NCI-H526 (cell line): ENCODE data around the gene ORAI2.

Experiments
- DNase-seq, 2 experiments: peaks; one replicate each; lab custom pipeline; 2025; lab: John Stamatoyannopoulos, UW

The ORAI2 gene

DNA sequence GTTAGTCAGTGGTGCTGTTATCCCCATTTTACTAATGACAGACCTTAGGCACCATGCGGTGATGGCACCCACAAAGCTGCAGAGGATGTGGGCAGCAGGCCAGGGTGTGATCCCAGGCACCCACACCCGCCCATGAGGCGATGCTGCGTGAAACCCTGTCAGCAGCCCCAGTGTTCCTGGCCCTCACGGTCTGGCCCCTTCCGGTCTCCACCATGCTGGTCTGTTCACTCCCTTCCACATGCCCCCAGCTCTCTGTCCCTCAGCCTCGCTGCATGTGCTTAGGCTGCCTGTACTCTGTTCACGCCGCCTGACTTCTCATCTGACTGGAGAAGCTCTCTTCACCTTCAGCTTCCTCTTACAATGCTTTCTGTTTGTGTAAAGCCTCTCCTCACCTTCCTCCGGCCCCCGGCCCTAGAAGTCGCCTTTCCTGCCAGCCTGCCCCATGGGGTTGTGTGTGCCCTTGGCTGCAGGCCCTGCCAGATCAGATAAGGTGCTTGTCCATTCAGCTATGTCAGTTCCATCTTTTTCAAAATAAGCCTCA lies 17.6 kb upstream of the ORAI2 start:
- no peak for DNase-seq

DNA sequence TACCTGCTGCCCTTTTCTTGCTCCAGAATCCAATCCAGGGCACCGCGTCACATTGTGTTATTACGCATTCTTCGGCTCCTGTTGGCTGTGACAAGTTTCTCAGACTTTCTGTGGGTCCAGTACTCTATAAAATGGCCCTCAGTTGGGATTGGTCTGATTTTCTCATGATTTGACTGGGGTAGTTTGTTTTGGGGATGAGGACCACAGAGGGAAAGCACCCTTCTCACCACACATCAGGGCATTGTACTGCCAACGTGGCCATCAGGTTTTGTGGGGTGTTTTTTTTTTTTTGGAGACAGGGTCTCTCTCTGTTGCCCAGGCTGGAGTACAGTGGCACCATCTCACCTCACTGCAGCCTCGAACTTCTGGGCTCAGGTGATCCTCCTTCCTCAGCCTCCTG lies 17.0 kb upstream of the ORAI2 start:
- no peak for DNase-seq

GRCh38 chr7:102417105-102417504 lies 16.3 kb upstream of the ORAI2 start:
- no peak for DNase-seq

DNA sequence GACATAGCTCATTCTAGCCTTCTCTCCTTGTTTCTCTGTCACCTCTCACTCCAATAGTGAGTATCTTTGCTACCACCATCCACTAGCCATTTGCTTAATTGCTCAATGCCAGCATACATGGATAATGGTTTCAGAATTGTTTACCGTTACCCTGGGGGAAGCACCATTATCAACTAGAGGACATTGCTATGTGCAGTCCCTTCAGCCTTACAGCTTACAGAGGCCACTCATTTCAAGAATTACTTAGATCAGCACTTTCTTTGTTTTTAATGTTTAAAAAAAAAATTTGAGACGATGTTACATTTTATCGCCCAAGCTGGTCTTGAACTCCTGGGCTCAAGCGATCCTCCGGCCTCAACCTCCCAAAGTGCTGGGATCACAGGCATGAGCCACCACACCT lies 14.8 kb upstream of the ORAI2 start:
- no peak for DNase-seq

DNA sequence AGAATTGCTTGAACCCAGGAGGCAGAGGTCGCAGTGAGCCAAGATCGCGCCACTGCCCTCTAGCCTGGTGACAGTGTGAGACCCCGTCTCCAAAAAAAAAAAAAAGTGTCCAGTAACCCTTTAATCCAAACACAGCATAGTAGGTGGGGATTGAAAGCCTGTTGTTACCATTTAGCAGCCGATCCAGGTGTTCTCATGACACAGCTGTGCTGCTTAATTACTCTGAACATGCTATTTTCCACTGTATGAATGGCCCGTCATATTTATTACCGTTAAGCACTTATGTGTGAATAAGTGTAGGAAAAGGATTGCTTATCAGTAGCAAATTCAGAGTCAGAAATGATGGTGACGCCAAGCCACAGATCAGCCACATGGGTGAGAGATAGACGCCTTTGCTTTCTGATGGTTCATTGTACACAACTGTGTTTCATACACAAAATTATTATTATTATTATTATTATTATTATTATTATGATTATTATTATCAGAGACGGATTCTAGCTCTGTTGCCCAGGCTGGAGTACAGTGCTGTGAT lies 11.6 kb upstream of the ORAI2 start:
- DNase-seq: no peak

DNA sequence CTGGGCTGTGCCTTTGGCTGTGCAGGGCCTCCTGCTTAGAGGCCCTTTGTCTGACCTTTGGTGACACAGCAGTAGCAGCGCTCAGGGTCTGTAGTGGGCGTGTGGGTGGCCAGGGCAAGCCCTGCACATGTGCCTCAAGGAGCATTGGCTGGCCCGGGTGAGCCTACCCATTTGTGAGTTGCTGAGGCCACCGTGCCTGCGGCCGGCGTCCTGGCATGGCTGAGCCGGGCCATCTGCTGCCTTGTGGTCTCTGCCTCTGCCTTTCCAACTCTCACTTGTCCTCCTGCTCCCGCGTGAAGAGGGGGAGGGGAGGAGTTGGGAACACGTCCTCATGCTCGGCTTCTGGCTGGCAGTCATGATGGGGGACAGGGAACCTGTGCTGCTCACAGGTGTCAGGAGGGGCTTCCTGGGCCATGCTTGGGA lies 9.2 kb upstream of the ORAI2 start:
- no peak for DNase-seq

DNA sequence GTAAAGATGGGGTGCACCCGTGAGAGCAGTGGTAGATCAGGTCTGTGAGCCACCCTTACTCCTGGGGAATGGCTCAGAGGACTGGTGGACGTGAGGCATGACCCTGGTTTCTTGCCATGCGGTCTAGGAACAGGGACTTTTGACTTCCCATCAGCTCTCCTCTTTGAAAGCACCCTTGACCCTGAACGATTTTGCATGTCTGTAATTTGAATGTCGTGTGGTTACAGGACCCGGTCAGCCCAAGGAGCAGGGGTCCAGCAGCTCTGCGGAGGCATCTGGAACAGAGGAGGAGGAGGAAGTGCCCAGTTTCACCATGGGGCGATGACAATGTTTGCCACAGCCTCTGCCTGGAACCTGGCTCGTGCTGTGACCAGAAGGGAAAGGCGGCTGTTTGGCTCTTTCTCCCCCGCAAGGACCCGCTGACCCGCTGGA lies 8.6 kb upstream of the ORAI2 start:
- no peak for DNase-seq

DNA sequence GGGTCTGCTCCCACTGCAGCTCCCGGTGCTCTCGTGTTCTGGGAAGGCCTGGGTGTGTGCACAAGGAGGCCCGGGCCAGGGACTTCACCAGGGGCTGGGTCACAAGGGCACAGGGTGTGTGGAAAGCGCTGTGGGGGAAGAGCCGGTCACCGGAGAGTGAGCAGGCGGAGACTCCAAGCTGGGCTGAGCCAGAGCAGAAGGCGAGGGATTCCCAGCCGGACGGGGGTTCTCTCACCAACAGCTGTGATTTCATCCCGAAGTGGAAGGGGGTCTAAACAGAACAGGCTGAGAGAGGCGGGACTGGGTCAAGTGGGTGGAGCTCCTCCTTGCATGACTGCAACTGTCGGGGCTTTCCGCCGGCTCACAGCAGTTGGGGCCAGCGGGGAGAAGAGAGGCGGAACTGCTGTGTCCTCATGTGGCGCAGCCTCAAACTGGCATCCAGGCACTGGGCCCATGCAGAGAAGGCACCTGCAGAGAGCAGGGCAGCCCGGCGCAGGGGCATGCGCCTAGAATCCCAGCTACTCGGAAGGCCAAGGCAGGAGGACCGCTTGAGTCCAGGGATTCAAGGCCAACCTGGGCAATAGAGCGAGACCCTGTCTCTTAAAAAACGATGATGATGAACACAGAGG lies 7.6 kb upstream of the ORAI2 start:
- no peak for DNase-seq

DNA sequence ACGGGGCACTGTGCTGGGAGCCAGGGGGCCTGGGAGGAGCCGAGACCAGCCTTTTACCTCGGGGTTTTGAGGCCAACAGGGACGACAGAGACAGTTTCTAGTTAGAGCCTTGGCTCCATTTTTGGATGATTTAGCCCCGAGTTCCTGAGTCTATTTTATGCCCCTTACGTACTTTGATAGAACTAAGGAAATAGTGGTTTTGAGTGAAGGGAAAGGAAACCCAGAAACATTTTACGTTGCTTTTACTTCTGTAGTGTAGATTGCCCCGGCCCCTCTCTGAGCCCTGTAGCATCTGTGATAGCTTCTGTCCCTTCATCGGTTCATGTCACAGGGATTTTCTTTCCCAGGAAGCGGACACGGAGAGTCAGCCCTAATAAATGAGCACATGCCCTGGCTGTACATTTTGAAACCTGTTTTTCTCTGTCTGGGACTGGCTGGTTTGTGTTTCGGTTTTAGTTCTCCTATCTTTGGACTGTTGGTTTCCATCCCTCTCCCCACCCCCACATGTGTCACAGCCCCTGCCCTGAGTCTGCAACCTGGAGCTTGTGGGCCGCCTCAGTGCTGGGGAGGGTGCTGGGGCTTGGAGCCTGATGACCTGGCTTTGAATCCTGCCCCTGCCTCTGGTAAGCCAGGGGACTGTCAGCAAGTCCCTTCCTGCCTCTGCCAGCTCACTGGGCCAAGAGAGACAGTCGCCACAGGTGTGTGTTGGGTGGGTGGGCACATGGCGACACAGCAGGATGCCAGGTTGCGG lies 6.9 kb upstream of the ORAI2 start:
- DNase-seq: no peak

GRCh38 chr7:102427019-102427405 lies 6.4 kb upstream of the ORAI2 start:
- no peak for DNase-seq

DNA sequence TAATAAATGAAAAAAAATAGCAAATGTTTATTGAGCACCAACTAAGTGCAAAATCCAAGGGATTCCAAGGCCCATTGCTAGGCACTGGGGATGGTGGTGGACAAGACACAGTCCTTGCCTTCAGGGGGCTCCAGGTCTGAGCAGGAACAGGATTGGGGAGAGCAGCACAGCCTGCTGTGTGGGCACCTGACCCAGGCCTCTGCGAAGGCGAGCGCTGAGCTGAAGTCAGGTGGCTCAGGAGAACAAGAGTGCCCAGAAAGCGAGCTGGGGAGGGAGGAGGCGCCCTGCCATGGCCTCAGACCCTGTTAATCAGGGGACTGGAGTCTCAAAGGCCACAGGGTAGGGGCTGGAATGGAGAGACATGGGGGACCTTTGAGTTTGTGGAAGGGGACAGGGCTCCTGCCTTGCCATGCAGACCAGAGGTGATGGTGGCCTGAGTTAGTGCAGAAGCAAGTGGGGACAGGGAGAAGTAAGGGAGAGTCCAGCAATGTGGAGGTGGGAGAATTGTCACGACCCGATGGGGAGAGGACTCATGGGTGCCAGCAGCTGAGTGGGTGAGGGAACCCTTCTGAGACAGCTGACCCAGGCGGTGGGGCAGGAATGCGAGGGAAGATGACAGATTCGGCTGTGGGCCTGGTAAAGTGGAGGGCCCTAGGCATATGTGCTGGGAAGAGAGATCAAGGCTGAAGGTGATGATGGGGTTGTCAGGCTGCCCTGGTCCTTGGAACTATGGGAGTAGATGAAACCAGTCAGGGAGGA lies 4.1 kb upstream of the ORAI2 start:
- DNase-seq: no peak

DNA sequence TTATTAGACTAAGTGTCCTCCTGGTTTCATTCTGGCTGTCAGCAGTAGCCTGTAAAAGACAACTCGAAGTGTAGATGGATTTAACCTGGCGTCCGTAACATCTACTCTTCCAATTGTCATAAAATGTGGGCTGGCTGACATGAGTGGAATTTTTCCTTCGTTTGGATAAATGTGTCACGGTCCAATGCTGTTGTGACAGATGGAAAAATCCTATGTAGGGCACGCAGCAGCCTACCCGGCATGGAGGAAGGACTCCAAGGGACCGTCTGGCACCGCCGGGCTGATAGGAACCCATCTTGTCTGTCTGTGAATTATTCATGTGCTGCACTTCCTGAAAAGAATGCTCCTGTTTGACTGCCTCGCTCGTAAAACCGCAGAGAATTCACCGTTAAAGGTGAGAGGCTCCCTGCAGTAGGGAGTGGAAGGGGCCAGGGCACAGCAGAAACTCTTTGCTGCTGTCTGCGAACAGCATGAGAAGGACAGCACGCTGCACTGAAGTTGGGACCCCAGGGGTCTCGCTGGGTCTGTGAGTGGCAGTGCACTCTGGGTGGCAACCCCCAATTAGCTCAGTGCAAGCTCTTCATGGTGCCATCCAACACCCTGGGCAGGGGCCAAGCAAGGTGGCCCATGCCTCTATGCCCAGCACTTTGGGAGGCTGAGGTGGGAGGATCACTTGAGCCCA lies 1.6 kb upstream of the ORAI2 start:
- peak; percentile 95 for DNase-seq

GRCh38 chr7:102432442-102433218 lies 745 bp upstream of the ORAI2 start:
- peak; percentile 26 to 71 for DNase-seq

DNA sequence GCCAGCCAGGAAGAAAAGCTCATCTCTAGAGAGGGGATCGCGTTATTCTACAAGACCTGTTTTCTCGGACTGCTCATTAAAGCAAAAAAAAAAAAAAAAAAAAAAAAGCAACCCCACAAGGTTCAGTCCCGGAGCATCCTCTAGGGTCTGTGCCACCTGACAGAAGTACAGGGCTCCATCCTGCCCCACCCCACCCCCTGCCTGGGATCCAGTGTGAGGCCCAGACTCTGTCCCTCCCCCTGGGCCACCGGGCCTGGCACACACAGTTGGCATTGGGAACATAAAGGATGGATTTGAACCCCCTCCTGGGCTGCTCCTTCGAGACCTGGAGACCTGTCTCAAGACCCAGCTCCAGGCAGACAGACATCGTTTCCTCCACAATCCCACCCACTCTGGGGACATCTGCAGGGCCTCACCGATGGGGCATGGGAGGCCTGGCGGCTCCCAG lies 688 bp downstream of the ORAI2 start:
- peak in 1 of 2 experiments; percentile 69 for DNase-seq

- DNase-seq: no peak
Measured at GRCh38 chr7:102436118-102436517, 2.7 kb downstream of the ORAI2 start.

DNA sequence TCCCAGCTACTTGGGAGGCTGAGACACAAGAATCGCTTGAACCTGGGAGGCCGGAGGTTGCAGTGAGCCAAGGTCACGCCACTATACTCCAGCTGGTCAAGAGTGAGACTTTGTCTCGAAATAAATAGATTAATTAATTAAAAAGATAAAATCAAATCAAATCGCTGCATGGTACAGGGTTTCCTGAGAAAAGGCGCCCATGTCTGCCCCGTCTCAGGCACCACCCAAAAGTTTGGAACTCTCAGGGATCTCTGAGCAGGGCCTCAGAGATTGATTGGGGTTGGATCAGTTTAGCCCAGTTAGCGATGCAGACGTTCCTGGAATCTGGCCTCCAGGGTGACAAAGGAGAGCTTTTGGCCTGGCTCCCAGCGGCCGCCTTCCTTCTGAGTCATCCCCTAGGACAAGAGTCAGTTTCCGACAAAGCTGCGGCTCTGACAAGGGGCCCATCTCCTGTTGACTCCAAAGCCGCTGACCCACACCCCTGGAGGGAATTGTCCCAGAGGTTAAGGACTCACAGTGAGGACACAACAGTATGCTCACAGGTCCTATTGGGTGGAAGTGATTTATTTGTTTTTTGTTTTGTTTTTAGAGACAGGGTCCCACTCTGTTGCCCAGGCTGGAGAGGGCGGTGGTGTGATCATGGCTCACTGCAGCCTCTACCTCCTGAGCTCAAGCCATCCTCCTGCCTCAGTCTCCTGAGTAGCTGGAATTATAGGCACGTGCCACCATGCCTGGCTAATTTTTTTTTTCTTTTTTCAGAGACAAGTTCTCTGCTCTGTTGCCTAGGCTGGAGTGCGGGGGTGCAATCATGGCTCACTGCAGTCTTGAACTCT lies 6.8 kb downstream of the ORAI2 start:
- no peak for DNase-seq

DNA sequence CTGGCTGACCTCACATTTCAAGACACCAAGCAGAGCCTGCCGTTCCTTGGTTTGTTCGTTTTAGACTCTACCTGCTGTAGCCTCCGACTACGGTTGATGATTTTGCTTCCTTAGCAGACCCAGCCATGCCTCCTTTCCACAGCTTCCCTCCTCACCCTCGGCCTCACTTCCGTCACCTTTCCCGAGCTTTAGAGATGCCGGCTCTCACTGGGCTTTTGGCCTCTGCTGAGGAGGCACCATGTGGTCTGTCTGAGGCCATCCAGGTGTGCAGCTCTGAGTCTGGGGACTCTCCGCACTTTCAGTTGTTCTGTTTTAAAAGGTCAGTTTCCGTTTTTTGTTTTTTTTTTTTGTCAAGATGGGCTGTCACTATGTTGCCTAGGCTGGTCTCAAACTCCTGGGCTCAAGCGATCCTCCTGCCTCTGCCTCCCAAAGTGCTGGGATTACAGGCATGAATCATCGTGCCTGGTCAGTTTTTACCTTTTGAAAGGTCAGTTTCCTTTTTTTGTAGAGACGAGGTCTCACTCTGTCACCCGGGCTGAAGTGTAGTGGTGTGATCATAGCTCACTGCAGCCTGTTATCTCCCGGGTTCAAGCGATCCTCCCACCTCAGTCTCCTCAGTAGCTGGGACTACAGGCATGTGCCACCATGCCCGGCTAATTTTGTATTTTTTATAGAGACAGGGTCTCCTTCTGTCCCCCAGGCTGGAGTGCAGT lies 11.7 kb downstream of the ORAI2 start:
- no peak for DNase-seq

- DNase-seq: no peak
Measured at GRCh38 chr7:102445674-102446071, 12.3 kb downstream of the ORAI2 start.

GRCh38 chr7:102446387-102447156 lies 13.2 kb downstream of the ORAI2 start:
- DNase-seq: no peak
